AG09309 (cell line): ENCODE data around the gene TFR2.

Experiments
- DNase-seq: peaks from one replicate; pipeline ENCODE4 v3.0.0-alpha.2; 2010; ENCODE audit warnings: low read depth
- H3K4me3 ChIP-seq: 2 replicates; pipeline ENCODE4 v1.5.1; 2011; ENCODE audit warnings: mild to moderate bottlenecking, low read depth, low read length, moderate library complexity; ENCODE audit not compliant: control insufficient read depth
- CTCF ChIP-seq: IDR thresholded peaks from 2 replicates; pipeline ENCODE4 v1.5.1; 2011; ENCODE audit warnings: mild to moderate bottlenecking, low read depth, low read length, inconsistent platforms; ENCODE audit not compliant: insufficient read depth, control insufficient read depth; ENCODE audit errors: missing control alignments

TFR2 gene

DNA sequence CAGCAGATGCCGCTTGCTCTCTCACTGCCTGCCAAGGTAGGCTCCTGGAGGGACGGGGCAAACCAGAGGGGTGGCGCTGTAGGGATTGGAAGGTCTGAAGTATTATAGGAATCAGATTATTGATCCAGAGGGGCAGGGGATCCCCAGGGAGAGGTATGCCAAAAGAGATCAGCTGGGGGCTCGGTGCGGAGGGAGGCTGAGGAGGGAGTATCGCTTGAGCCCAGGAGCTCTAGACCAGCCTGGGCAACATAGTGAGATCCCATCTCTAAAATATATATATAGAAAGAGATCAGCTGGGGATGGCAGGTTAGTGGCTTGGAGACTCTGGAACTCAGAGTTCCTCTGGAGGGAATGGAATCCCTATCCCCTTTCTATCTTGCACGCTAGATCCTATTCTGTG is 46.2 kb downstream of the TFR2 start:
- H3K4me3 ChIP-seq: no peak overlapping the region
- TF ChIP-seq CTCF: no peak
- DNase-seq: no peak

- TF ChIP-seq CTCF: no peak
- no peak overlapping the region for H3K4me3 ChIP-seq
- DNase-seq: no peak
Measured at GRCh38 chr7:100591596-100591995, 49.8 kb downstream of the TFR2 start.

DNA sequence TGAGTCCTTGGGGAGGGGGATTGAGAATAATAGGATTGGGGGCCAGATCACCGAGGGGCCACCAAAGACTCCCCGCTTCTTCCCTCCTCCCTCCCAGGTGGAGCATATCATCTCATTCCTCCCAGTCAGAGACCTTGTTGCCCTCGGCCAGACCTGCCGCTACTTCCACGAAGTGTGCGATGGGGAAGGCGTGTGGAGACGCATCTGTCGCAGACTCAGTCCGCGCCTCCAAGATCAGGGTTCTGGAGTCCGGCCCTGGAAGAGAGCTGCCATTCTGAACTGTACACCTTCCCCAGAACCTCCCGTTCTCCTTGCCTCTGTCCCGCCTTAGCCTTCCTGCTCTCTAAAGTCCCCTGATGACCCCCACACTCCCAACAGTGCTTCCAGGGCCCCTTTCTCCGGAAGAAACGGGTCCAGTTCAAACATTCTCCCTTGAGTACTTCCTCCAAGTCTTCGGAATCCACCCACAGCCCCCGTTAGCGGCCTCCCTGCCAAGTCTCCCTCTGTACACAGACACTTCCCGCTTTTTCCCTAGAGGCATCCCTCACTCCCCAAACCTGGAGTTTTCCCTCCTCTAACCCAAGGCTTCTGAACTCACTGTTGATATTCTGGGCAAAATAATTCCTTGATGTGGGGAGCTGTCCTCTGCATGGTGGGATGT is 51.1 kb downstream of the TFR2 start:
- no peak overlapping the region for H3K4me3 ChIP-seq
- DNase-seq: no peak
- TF ChIP-seq CTCF: no peak

DNA sequence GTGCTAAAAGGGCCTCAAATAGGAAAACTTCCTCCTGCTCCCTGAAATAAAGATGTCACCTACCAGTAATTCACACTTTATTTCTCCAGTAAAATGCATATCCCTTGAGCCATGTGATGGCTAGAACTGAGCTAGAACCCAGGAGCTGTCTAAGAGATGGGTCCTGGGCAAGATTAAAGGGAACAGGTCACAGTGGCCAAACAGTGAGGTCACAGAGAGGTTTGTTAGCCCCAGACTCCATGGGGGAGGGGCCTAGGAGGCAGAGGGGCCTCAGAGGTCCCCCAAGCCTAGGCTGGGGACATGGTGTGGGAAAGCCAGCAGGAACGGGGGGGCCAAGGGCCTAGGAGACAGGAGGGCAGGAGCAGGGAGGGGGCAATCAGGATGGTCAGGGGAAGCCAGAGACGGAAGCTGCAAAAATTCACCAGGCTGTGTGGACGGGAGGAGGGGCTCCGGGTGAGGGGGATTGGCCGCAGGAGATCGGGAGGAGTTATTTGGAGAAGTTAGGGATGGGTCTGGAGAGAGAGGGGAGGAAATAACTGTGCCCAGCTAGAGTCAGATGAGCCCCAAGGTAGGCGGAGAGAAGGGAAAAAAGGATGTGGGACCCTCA is 51.9 kb downstream of the TFR2 start:
- DNase-seq: no peak
- no peak for TF ChIP-seq CTCF
- H3K4me3 ChIP-seq: no peak overlapping the region

GRCh38 chr7:100588438-100588837 is 52.9 kb downstream of the TFR2 start:
- TF ChIP-seq CTCF: peak; percentile 39
- H3K4me3 ChIP-seq: no peak overlapping the region
- no peak for DNase-seq

GRCh38 chr7:100586266-100587025 is 54.9 kb downstream of the TFR2 start, which contains the start of gene FBXO24:
Gene FBXO24 (plus strand): TSS chr7:100586328. CDS start chr7:100586626, 298 bp downstream.
- peak; percentile 100 for DNase-seq
- TF ChIP-seq CTCF: no peak
- H3K4me3 ChIP-seq: peak within 1 kb of the TSS; percentile 96
